HG02938 (cell line): ENCODE measurements around the gene EGR4.

Source experiments
- ATAC-seq: cut with Tn5 transposase; IDR thresholded peaks from one replicate; pipeline ENCODE4 v1.9.1; 2021; ENCODE audit warnings: mild to moderate bottlenecking, moderate library complexity; ENCODE audit not compliant: unreplicated experiment

The EGR4 gene

GRCh38 chr2:73293534-73294171 is at the start of gene EGR4:
EGR4 (minus strand) TSS chr2:73293548; CDS start chr2:73293317, 231 bp downstream.
- ATAC-seq: peak; percentile 95

GRCh38 chr2:73341039-73341438 is 47.7 kb upstream of the EGR4 start:
- ATAC-seq: no peak

DNA sequence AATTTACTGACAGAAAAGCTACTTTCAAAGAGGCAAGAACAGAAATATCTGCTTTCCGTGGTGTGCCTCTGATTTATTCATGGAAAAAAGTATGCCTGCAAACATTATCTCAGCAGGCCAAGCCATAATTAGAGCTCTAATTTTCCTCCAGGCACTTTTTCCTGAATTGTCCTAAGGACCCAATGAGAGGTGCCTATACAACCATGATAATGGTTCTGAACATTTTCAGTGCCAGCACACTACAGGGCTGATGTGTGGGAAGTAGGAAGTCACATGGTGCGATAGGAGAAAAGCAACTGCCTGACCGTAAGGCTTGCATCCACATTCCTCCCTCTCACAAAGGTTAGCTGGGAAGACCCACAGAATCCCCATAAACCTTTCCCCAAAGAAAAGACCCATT is 45.9 kb upstream of the EGR4 start:
- no peak for ATAC-seq

- ATAC-seq: no peak
Observed at GRCh38 chr2:73337828-73338227, 44.5 kb upstream of the EGR4 start.

GRCh38 chr2:73334620-73335019 is 41.3 kb upstream of the EGR4 start:
- no peak for ATAC-seq

- ATAC-seq: no peak
Observed at GRCh38 chr2:73334045-73334444, 40.7 kb upstream of the EGR4 start.

DNA sequence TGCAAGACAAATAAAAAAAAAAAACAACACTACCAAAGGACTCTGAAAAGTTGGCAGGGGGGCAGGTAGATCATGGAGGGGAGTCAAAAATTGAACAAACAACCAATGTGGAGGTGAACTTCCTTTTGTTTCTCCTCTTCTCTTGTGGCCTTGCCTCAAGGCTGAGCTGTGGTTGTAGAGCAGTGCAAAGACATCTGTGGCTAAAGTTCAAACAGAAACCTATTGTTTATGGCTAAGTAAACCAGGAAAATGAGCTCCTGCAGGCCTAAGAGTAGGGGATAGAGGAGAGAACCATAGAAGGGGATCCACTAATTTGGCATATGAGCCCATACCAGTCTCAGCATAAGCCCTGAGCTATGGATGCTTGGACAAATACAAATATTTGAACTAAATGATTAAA is 40.2 kb upstream of the EGR4 start:
- ATAC-seq: no peak

- no peak for ATAC-seq
Observed at GRCh38 chr2:73324126-73324725, 30.9 kb upstream of the EGR4 start.

- no peak for ATAC-seq
Observed at GRCh38 chr2:73323551-73323950, 30.2 kb upstream of the EGR4 start.

DNA sequence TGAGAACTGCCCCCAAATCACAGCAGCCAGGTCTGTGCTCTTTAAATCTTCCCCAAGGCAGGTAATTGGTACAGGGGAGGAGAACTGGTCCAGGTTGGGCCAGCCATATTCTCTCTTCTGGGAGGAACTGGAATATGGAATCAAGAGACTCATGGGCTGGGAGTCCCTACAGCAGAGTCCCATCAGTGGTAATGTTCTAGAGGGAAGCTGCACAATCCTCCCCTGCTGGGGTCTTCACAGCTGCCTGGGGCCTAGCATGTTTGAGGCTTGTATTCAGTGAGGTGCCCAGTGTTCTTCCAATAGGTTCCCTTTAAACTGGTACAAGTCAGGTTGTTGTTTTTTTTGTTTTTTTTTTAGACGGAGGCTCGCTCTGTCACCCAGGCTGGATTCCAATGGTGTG is 21.1 kb upstream of the EGR4 start:
- no peak for ATAC-seq

DNA sequence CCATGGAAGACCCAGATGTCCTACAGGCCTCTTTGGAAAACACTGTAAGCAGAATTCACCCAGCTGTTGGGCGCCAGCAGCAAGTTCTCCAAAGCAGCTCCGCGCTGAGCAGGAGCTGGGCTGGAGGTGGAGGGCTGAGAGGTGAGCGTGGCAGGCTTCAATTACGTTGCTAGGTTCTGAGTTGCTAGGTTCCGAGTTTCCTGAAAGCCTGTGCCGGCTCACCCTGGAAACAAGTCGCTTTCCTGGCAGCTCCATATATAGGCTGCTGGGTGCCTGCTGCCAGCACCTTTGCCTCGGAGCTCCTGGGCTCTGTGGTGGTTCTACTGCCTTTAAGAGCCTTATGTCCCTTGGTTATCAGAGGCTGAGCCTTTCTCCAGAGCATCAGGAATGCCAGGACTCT is 14.4 kb upstream of the EGR4 start:
- no peak for ATAC-seq

GRCh38 chr2:73301636-73302035 is 8.3 kb upstream of the EGR4 start:
- ATAC-seq: no peak

DNA sequence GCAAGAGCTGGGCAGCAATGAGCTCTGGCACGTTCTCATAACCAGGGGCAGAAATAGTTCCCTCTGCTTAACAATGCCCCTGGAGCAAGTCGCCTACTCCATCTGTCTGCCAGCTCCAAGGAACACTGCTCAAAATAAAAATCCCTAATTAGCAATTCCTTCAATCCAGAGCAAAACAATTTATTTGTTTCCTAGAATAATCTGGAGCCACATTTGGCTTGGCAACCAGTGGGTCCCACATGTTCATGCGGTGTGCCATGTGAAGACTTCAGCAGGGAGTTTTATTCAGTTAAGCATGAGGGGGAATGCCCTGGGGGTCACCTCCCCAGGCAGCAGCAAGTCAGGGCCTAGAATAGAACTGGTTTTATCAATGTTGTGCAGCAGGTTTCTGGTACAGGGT is 7.6 kb upstream of the EGR4 start:
- no peak for ATAC-seq

DNA sequence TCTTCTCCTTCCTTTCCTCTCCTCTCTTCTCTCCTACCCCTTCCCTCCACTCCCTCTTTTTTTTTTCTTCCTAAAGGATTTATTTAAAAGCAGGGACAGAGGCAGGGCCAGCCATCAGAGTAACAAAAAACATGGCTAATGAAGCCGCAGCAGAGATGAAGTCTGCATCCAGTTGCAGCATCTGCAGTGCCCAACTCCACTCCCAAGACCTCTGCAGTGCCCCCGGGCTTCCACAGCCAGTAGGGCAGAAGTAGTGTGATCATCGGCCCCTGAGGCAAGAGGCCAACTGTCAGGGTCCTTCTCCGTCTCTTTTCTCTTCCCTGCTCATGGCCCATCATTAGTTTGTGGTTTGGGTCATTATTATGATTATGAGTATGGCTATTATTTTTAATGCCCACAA is 4.2 kb upstream of the EGR4 start:
- no peak for ATAC-seq

GRCh38 chr2:73297151-73297559 is 3.8 kb upstream of the EGR4 start:
- ATAC-seq: no peak

GRCh38 chr2:73295751-73296400 is 2.5 kb upstream of the EGR4 start:
- ATAC-seq: no peak

- no peak for ATAC-seq
Observed at GRCh38 chr2:73294239-73294638, 891 bp upstream of the EGR4 start.

DNA sequence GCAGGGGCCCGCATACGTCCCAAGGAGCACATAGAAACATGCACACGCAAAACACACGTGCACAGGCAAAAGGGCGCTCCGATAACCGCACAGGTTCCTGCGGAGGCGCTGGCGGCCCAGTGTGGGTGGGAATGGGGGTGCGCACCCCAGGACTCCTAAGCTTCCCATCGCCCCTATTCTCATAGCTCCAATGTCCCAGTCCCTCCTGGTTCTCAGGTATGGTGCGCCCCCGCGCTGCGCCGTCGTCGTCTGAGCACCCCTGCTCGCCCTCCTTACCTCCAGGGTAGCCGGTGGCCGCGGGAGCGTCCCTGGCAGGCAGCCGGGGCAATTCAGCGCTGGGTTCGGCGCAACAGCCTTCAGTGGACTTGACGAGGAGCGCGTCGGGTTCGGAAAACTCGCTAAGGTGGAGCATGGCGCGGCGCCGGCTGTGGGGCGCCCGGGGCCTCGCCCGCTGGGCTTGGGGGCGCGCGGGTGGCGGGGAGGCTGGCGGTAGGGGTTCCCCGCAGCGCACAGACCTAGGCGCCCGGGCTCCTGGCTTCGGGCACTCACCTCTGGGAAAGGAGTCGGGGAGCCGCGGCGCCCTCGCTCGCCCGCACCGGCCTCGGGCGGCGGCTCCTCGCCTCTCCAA is 328 bp downstream of the EGR4 start:
- no peak for ATAC-seq

DNA sequence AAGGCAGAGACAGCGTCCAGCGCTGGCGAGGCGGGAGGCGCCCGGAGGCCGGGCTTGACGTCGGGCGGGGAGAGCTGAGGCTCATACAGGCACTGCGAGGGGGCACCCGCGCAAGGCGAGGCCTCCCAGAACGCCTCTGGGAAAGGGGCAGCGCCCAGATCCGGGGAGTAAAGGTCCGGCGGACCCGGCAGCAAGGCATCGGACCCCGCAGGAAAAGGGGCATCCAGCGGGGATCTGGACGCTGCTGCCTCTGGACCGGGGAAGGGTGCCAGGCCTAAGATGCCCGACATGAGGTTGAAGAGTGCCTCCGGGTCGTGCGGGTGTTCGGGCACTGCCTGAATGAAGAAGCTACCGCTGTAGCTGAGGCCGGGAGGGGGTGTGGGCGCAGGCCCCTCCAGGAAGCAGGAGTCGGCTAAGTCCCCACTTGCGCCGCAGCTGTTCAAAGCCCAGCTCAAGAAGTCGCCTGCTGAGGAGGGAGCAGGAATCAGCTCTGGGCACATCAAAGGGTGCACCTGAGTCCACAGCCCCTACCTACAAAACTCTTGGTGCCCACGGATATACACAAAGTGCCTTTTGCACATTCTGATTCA is 937 bp downstream of the EGR4 start:
- no peak for ATAC-seq

GRCh38 chr2:73291461-73292315 is 1.7 kb downstream of the EGR4 start:
- no peak for ATAC-seq

- no peak for ATAC-seq
Observed at GRCh38 chr2:73291093-73291460, 2.3 kb downstream of the EGR4 start.
